Tibial nerve (tissue), 4 donors: ENCODE results near the gene GSTP1. TPM values are rescaled to one million over a fixed set of nuclear protein-coding genes. Genes with fewer than 3 reads are reported as not detected.

Experiments
- DNase-seq, 2 donors: peaks; one replicate each; pipeline ENCODE4 v3.0.0-alpha.2; 2019; ENCODE audit warnings: low spot score in 2 of 2
- H3K27ac ChIP-seq, 4 donors: fragments of 200-600 bp; sonication (generic) in 3 of 4; one replicate each; pipeline ENCODE4 v1.5.1; 2017 to 2019; ENCODE audit warnings: mild to moderate bottlenecking in 1 of 4
- H3K27me3 ChIP-seq, 2 donors: fragments of 200-600 bp; sonication (generic) in 1 of 2; one replicate each; pipeline versions ENCODE4 v1.5.1 to v1.6.0; 2017 to 2019
- H3K36me3 ChIP-seq, 3 donors: fragments of 200-600 bp; sonication (generic); one replicate each; pipeline ENCODE4 v1.5.1; 2018 to 2019
- H3K4me1 ChIP-seq, 4 donors: fragments of 200-600 bp; sonication (generic) in 3 of 4; one replicate each; pipeline ENCODE4 v1.5.1; 2017 to 2019
- H3K4me3 ChIP-seq, 4 donors: fragments of 200-600 bp; sonication (generic) in 3 of 4; one replicate each; pipeline ENCODE4 v1.5.1; 2017 to 2019; ENCODE audit warnings: mild to moderate bottlenecking in 1 of 4, moderate library complexity in 1 of 4
- H3K9me3 ChIP-seq, 4 donors: fragments of 200-600 bp; sonication (generic) in 3 of 4; one replicate each; pipeline ENCODE4 v1.5.1; 2017 to 2019
- CTCF ChIP-seq, 5 experiments: fragments of 200-600 bp in 3 of 5; fragments of 450-650 bp in 2 of 5; sonication (generic) in 3 of 5; IDR thresholded peaks; one replicate each; pipeline ENCODE4 v1.5.1; 2016 to 2019; ENCODE audit warnings: antibody characterized with exemption in 5 of 5, mild to moderate bottlenecking in 3 of 5, moderate library complexity in 2 of 5
- EP300 ChIP-seq, 2 donors: sonication (generic); formaldehyde crosslinking; IDR thresholded peaks; one replicate each; pipeline ENCODE4 v1.6.1; 2017; ENCODE audit warnings: antibody characterized with exemption in 2 of 2, mild to moderate bottlenecking in 1 of 2
- POLR2A ChIP-seq, 2 donors: fragments of 450-650 bp; IDR thresholded peaks; one replicate each; pipeline ENCODE4 v1.6.1; 2017; ENCODE audit warnings: antibody characterized with exemption in 2 of 2, mild to moderate bottlenecking in 2 of 2, moderate library complexity in 2 of 2
- WGBS, 2 donors: methylation state at CpG; one replicate each; pipeline ENCODE4 v1.1.5; 2018; 5-methylcytosine and 5-hydroxymethylcytosine counted together
- total RNA-seq, 4 donors: library from RNA; depleted of rRNA; stranded (reverse); fragments of >200 nt; gene quantifications; one replicate each; pipeline ENCODE4 v1.1.0, GENCODE V29; 2016

Gene GSTP1
- total RNA-seq, 4 donors from 2014 or later = 631 to 1,055 (median 774) TPM

DNA sequence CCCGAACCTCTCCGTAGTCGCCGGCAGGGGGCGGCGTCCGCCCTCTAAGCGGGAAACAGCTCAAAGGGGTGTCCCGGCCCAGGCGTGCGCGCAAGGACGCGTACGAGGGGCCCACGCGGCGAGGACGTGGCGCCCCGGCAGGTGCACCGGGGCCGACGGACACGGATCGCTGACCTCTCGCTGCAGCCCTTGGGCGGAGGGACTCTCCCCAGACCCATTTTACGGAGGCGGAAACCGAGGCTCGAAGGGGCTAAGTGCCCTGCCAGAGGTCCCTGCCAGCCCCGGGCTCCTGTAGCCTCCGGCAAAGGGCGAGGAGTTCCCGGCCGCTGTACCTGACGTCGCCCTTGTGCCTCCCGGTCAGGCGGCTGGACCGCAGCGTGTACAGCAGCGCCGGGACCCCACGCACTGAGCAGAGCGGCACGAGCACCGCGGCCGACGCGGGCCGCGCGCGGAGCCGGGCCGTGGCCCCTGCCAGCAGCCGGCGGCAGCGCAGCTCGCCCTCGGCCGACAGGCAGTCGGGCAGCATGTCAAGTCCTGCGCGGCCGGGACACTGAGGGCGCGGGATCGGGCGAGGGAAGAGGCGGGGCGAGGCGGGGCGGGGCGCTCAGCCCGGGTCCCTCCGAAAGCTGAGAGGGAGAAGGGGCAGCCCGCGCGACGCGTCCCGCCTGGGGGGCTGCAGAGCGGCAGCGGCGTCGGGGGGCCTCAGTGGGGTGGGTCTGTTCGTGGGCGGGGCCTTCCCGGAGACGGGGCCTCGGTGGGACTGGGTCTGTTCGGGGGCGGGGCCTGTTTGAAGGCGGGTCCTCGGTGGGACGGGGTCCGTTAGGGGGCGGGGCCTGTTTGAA lies 46.0 kb downstream of the GSTP1 start, which contains the start of gene NUDT8:
NUDT8 (minus strand) TSS at position 552 of the 842 bp plus-strand sequence; CDS start at position 526, 26 bp downstream.
- TF ChIP-seq EP300 (IDR thresholded peaks at IDR 0.05) (no peak), POLR2A (IDR thresholded peaks at IDR 0.05) (peak; percentile 49 to 65), CTCF (IDR thresholded peaks at IDR 0.05) (peak; percentile 91 to 94 (median 92))
- Histone ChIP-seq H3K36me3 (peaks cover 0 to 8% (median 0%) of the 10 kb centered on the region in 3 donors), H3K27me3 (no peaks in the 10 kb centered on the region), H3K27ac (peak within 1 kb of the TSS; percentile 85 to 97 (median 96)), H3K4me1 (peaks cover 0 to 23% (median 10%) of the 10 kb centered on the region in 4 donors), H3K9me3 (no peaks in the 10 kb centered on the region), H3K4me3 (peak within 1 kb of the TSS; percentile 64 to 87 (median 72))
- WGBS, 2 donors = 1% methylated on average over 38 to 54 of the region's 102 CpGs
- DNase-seq = peak; percentile 68 to 71

DNA sequence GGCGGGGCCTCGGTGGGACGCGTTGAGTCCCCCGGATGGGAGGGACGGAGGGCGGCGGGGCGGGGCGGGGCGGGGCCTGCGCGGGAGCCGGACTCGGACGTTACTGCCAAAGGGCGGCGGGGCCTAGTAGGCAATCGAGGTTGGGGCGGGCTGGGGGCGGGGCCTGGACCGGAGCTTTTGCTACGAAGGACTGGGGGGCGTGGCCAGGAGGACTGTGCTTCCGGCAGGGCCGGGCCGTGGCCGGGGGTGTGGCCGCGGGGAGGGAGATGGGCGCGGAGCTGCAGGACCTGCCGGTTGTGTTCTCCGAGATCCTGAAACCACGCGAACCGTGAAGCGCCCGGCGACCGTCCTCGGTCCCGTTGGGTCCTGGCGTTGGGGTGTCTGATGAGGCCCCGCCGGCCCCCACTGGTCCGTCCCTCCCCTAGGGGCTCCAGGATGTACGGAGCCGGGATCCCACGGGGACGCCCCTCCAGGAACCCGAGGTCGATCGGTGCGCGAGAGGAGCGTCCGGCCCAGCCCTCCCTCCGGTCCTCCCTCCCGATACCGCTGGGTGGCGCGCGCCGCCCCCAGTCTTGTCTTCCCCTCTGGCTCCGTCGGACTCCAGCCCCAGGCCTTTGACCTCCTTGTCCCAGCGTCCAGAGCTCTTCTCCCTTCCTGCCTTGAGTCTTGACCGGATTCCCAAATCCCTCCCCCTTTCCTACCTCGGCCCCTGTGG lies 46.8 kb downstream of the GSTP1 start:
- TF ChIP-seq EP300 (IDR thresholded peaks at IDR 0.05) (peak in 1 of 2 donors; percentile 61), CTCF (IDR thresholded peaks at IDR 0.05) (peak; percentile 64 to 90 (median 69)), POLR2A (IDR thresholded peaks at IDR 0.05) (peak in 1 of 2 donors; percentile 75)
- Histone ChIP-seq H3K9me3 (no peaks in the 10 kb centered on the region), H3K4me1 (peaks cover 0 to 23% (median 10%) of the 10 kb centered on the region in 4 donors), H3K36me3 (peaks cover 0 to 8% (median 0%) of the 10 kb centered on the region in 3 donors), H3K27me3 (no peaks in the 10 kb centered on the region), H3K27ac (peak overlapping the region; percentile 85 to 97 (median 96)), H3K4me3 (peak overlapping the region; percentile 64 to 87 (median 72))
- 1% methylated on average over 64 to 68 of the region's 70 CpGs for WGBS, 2 donors
- DNase-seq = peak; percentile 97 to 98

- DNase-seq = no peak
- peak overlapping the region; percentile 81 to 97 (median 96) for H3K27ac ChIP-seq
Observed at GRCh38 chr11:67630943-67631331, 47.3 kb downstream of the GSTP1 start.

GRCh38 chr11:67631411-67631810 lies 47.8 kb downstream of the GSTP1 start:
- H3K27me3 ChIP-seq = no peaks in the 10 kb centered on the region
- DNase-seq = no peak
- peaks cover 0 to 8% (median 0%) of the 10 kb centered on the region in 3 donors for H3K36me3 ChIP-seq
- 82 to 84% methylated on average over 5 to 7 of the region's 7 CpGs for WGBS, 2 donors
- H3K9me3 ChIP-seq = no peaks in the 10 kb centered on the region
- peaks cover 0 to 23% (median 10%) of the 10 kb centered on the region in 4 donors for H3K4me1 ChIP-seq
- no peak overlapping the region for H3K4me3 ChIP-seq
- peak overlapping the region in 3 of 4 donors; percentile 96 to 97 (median 97) for H3K27ac ChIP-seq
- TF ChIP-seq POLR2A (IDR thresholded peaks at IDR 0.05) (no peak), EP300 (IDR thresholded peaks at IDR 0.05) (no peak), CTCF (IDR thresholded peaks at IDR 0.05) (no peak)

More at GRCh38 chr11:67630943-67631331, 47.3 kb downstream of the GSTP1 start:
- Histone ChIP-seq H3K4me1 (peaks cover 0 to 23% (median 10%) of the 10 kb centered on the region in 4 donors), H3K36me3 (peaks cover 0 to 8% (median 0%) of the 10 kb centered on the region in 3 donors), H3K27me3 (no peaks in the 10 kb centered on the region), H3K4me3 (peak overlapping the region; percentile 64 to 87 (median 72)), H3K9me3 (no peaks in the 10 kb centered on the region)
- TF ChIP-seq CTCF (IDR thresholded peaks at IDR 0.05) (no peak), POLR2A (IDR thresholded peaks at IDR 0.05) (no peak), EP300 (IDR thresholded peaks at IDR 0.05) (no peak)
- WGBS, 2 donors = 55 to 57% methylated on average over 11 to 16 of the region's 16 CpGs
